Uterus (tissue), 4 donors: ENCODE measurements around the gene OR5D13. TPM values are rescaled to one million over a fixed set of nuclear protein-coding genes. Genes with fewer than 3 reads are reported as not detected.

ENCODE experiments used
- DNase-seq, 2 donors: peaks; one replicate each; pipeline ENCODE4 v3.0.0-alpha.2; 2019 to 2020
- H3K27ac ChIP-seq, 2 donors: fragments of 200-600 bp; sonication (generic); 1 replicate in 1 of 2; 2 replicates in 1 of 2; pipeline ENCODE4 v1.5.1; 2016 to 2018
- H3K27me3 ChIP-seq, 2 donors: fragments of 200-600 bp; sonication (generic); one replicate each; pipeline ENCODE4 v1.5.1; 2018 to 2019; ENCODE audit warnings: control low read depth in 1 of 2
- H3K36me3 ChIP-seq, 2 donors: fragments of 200-600 bp; sonication (generic); one replicate each; pipeline ENCODE4 v1.5.1; 2019; ENCODE audit warnings: control low read depth in 1 of 2
- H3K4me1 ChIP-seq, 2 donors: fragments of 200-600 bp; sonication (generic); one replicate each; pipeline ENCODE4 v1.5.1; 2018 to 2019; ENCODE audit warnings: control low read depth in 1 of 2
- H3K4me3 ChIP-seq, 2 donors: fragments of 200-600 bp; sonication (generic); 1 replicate in 1 of 2; 2 replicates in 1 of 2; pipeline ENCODE4 v1.5.1; 2018 to 2019; ENCODE audit warnings: mild to moderate bottlenecking in 1 of 2
- H3K9me3 ChIP-seq, 2 donors: fragments of 200-600 bp; sonication (generic); one replicate each; pipeline ENCODE4 v1.5.1; 2019; ENCODE audit warnings: control low read depth in 1 of 2
- POLR2A ChIP-seq, 2 donors: fragments of 450-650 bp; IDR thresholded peaks; one replicate each; pipeline ENCODE4 v1.6.1; 2016; ENCODE audit warnings: antibody characterized with exemption in 2 of 2, mild to moderate bottlenecking in 1 of 2, moderate library complexity in 1 of 2
- intact Hi-C: fragments of 100-400 bp; cut with DNase I; formaldehyde crosslinking; loops from one replicate; pipeline ENCODE4 v1.15.1; 2023; ENCODE audit warnings: low total_unique reads
- total RNA-seq, 4 donors: library from RNA; depleted of rRNA in 3 of 4; stranded (reverse); fragments of >200 nt in 3 of 4; gene quantifications; one replicate each; pipeline versions ENCODE4 v1.1.0 to v1.2.4, GENCODE V29; 2014 to 2023
- TF ChIP-seq, protein P1 (sequence below), 4 experiments: fragments of 200-600 bp in 2 of 4; fragments of 450-650 bp in 2 of 4; sonication (generic) in 2 of 4; IDR thresholded peaks; one replicate each; pipeline ENCODE4 v1.5.1; 2016 to 2019; ENCODE audit warnings: antibody characterized with exemption in 4 of 4, mild to moderate bottlenecking in 2 of 4, moderate library complexity in 1 of 4
- donor health status: DM: yes; HTN: yes; CAD: no.

Gene OR5D13, protein sequence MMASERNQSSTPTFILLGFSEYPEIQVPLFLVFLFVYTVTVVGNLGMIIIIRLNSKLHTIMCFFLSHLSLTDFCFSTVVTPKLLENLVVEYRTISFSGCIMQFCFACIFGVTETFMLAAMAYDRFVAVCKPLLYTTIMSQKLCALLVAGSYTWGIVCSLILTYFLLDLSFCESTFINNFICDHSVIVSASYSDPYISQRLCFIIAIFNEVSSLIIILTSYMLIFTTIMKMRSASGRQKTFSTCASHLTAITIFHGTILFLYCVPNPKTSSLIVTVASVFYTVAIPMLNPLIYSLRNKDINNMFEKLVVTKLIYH
- total RNA-seq, result not detected

DNA sequence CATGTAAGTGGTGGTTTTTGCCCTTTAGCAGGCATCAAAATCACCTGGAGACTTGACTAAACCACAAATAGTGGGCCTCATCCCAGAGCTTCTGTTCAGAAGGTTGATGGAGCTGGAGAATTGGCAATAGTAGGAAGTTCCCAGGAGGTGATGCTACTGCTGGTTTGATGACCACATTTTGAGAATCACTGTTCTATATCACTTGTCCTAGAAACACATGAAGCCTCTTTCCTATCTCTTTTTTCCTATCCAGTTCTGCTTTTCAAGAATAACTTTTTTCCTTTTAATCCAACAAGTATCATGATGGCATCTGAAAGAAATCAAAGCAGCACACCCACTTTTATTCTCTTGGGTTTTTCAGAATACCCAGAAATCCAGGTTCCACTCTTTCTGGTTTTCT lies at the start of gene OR5D13:
Gene OR5D13, plus strand, starts transcription at position 301 of the 400 bp plus-strand sequence. Its CDS starts 0 bp downstream, at position 301.
- no peak within 1 kb of the TSS for H3K4me3 ChIP-seq
- no peaks in the 10 kb centered on the region for H3K9me3 ChIP-seq
- no peaks in the 10 kb centered on the region for H3K27me3 ChIP-seq
- no peak within 1 kb of the TSS for H3K27ac ChIP-seq
- no peaks in the 10 kb centered on the region for H3K4me1 ChIP-seq
- no peak for TF ChIP-seq POLR2A (IDR thresholded peaks at IDR 0.05)
- TF ChIP-seq, protein P1, sequence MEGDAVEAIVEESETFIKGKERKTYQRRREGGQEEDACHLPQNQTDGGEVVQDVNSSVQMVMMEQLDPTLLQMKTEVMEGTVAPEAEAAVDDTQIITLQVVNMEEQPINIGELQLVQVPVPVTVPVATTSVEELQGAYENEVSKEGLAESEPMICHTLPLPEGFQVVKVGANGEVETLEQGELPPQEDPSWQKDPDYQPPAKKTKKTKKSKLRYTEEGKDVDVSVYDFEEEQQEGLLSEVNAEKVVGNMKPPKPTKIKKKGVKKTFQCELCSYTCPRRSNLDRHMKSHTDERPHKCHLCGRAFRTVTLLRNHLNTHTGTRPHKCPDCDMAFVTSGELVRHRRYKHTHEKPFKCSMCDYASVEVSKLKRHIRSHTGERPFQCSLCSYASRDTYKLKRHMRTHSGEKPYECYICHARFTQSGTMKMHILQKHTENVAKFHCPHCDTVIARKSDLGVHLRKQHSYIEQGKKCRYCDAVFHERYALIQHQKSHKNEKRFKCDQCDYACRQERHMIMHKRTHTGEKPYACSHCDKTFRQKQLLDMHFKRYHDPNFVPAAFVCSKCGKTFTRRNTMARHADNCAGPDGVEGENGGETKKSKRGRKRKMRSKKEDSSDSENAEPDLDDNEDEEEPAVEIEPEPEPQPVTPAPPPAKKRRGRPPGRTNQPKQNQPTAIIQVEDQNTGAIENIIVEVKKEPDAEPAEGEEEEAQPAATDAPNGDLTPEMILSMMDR (IDR thresholded peaks at IDR 0.05), result no peak
- intact Hi-C loops, result no loop called here
- no peaks in the 10 kb centered on the region for H3K36me3 ChIP-seq
- DNase-seq, result no peak

DNA sequence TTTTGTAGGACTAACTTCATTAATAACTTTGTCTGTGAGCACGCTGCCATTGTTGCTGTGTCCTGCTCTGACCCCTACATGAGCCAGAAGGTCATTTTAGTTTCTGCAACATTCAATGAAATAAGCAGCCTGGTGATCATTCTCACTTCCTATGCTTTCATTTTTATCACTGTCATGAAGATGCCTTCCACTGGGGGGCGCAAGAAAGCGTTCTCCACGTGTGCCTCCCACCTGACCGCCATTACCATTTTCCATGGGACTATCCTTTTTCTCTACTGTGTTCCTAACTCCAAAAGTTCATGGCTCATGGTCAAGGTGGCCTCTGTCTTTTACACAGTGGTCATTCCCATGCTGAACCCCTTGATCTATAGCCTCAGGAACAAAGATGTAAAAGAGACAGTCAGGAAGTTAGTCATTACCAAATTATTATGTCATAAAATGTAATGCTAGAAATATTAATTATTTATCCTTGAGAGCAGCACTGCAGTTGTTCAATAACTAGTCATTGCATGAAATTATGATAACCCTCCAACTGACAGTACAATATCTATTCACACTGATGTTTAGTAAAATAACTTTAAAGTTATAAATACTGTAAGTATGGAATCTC lies 46.4 kb upstream of the OR5D13 start:
- no peak for DNase-seq
- intact Hi-C loops, result no loop called here
- H3K36me3 ChIP-seq, result no peaks in the 10 kb centered on the region
- H3K4me1 ChIP-seq, result no peaks in the 10 kb centered on the region
- no peak overlapping the region for H3K27ac ChIP-seq
- TF ChIP-seq, protein P1 (IDR thresholded peaks at IDR 0.05), result no peak
- TF ChIP-seq POLR2A (IDR thresholded peaks at IDR 0.05), result no peak
- no peaks in the 10 kb centered on the region for H3K27me3 ChIP-seq
- H3K4me3 ChIP-seq, result no peak overlapping the region
- H3K9me3 ChIP-seq, result no peaks in the 10 kb centered on the region

DNA sequence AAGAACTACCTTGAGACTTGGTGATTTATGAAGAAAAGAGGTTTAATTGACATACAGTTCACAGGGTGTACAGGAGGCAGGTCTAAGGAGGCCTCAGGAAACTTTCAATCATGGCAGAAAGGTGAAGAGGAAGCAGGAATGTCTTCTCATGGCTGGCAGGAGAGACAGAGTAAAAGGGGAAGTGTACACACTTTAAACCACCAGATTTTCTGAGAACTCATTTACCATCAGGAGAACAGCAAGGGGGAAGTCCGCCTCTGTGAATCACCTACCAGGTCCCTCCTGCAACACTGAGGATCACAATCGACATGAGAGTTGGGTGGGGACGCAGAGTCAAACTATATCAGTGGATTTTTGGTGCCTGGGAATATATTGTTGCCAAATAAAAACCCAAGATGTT lies 40.3 kb upstream of the OR5D13 start:
- intact Hi-C loops, result no loop called here
- no peaks in the 10 kb centered on the region for H3K27me3 ChIP-seq
- TF ChIP-seq, protein P1 (IDR thresholded peaks at IDR 0.05), result no peak
- TF ChIP-seq POLR2A (IDR thresholded peaks at IDR 0.05), result no peak
- no peaks in the 10 kb centered on the region for H3K36me3 ChIP-seq
- H3K4me1 ChIP-seq, result no peaks in the 10 kb centered on the region
- no peak for DNase-seq
- no peak overlapping the region for H3K27ac ChIP-seq
- no peaks in the 10 kb centered on the region for H3K9me3 ChIP-seq
- H3K4me3 ChIP-seq, result no peak overlapping the region

DNA sequence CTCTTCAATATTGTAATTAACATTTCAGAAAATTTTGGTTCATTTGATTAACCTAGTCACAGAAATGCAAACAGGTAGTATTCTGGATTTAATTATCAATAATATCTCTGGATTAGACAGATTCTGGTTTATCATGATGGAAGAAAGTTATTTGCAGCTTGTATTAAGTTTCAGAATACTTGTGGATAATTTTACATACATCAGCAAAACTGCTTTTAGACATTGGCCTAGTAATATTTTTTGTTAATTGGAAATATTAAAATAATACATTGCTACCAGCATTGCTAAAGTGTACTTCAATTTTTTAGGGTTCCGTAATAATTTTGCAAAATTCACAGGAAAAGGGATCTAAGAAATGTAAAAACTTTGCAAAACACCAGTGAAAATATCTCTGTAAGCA lies 18.4 kb downstream of the OR5D13 start:
- Histone ChIP-seq H3K4me1 (no peaks in the 10 kb centered on the region), H3K36me3 (no peaks in the 10 kb centered on the region)
- intact Hi-C loops, result no loop called here

DNA sequence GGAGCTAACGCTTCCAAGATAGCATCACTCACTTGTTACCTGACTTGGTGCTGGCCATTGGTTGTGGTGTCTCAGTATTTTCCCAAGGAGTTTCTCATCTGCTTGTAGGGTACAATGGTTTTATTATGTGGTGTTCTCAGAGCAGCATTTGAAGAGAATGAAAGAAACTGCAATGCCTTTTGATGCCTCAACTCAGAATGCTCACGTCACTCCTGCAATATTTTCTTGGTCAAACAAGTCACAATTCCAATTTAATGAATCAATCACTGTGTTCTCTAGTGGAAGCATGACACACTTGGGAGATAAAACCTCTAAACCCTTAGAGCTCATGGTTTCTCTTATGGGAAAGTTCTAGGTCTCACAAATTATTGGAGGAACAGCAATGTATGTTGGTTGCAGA lies 20.1 kb downstream of the OR5D13 start:
- Histone ChIP-seq H3K36me3 (no peaks in the 10 kb centered on the region), H3K4me3 (no peak overlapping the region), H3K9me3 (no peaks in the 10 kb centered on the region), H3K27me3 (no peaks in the 10 kb centered on the region), H3K27ac (no peak overlapping the region), H3K4me1 (no peaks in the 10 kb centered on the region)
- DNase-seq, result no peak
- TF ChIP-seq POLR2A (IDR thresholded peaks at IDR 0.05), result no peak
- TF ChIP-seq, protein P1 (IDR thresholded peaks at IDR 0.05), result no peak
- intact Hi-C loops, result no loop called here

More for the DNA sequence above, 18.4 kb downstream of the OR5D13 start:
- Histone ChIP-seq H3K9me3 (no peaks in the 10 kb centered on the region), H3K4me3 (no peak overlapping the region), H3K27ac (no peak overlapping the region), H3K27me3 (no peaks in the 10 kb centered on the region)
- TF ChIP-seq, protein P1 (IDR thresholded peaks at IDR 0.05), result no peak
- no peak for TF ChIP-seq POLR2A (IDR thresholded peaks at IDR 0.05)
- no peak for DNase-seq
